Medulla oblongata (tissue), 1 donor: Measurements from ENCODE around the gene NACAD.
A peak's percentile ranks its signal among the peaks of the same experiment; 100 is the strongest.
"Not testable (repeated sequence)": the region's sequence is repeated elsewhere in the genome, so short reads cannot be mapped to it uniquely, and the experiment has no call there.

ENCODE experiments used
- DNase-seq: peaks from one replicate; pipeline ENCODE4 v3.0.0-alpha.2; 2015; ENCODE audit errors: extremely low spot score

The NACAD gene

DNA sequence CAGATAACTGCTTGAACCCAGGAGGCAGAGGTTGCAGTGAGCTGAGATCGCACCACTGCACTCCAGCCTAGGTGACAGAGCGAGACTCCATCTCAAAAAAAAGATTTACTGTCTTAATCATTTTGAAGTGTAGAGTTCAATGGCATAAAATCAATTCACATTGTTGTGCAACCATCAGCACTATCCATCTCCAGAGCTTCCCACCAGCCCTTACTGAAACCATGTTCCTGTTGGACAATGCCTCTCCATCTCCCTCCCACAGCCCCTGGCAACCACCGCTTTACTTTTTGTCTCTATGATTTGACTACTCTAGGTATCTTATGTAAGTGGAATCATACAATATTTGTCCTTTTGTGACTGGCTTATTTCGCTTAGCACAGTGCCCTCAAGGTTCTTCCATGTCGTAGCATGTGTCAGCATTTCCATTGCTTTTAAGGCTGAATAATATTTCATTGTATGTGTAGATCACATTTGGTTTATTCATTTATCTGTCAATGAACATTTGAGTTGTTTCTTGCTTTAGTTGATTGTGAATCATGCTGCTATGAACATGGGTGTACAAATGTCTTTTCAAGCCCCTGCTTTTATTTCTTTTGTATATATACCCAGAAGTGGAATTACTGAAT is 33.1 kb downstream of the NACAD start:
- DNase-seq = no peak

- no peak for DNase-seq
Measured at GRCh38 chr7:45055016-45055415, 33.8 kb downstream of the NACAD start.

DNA sequence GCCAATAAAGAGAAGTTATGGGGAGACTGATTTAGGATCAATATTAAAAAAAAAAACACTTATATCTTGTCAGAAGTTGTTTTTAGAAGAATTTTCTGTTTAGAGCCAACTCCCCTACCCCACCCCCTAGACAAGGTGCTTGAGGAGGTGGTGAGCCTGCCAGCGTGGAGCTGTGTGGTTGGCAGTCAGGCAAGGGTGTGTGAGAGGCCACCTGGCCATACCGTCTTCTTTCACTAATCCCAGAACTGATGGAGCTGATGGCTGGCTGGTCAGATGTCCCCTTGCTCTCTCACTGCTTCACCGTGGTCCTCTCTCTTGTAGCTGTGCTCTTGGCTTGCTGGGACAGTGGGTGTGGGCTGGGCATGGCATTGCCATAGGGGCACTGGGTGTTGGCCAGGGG is 34.3 kb downstream of the NACAD start:
- no peak for DNase-seq

DNA sequence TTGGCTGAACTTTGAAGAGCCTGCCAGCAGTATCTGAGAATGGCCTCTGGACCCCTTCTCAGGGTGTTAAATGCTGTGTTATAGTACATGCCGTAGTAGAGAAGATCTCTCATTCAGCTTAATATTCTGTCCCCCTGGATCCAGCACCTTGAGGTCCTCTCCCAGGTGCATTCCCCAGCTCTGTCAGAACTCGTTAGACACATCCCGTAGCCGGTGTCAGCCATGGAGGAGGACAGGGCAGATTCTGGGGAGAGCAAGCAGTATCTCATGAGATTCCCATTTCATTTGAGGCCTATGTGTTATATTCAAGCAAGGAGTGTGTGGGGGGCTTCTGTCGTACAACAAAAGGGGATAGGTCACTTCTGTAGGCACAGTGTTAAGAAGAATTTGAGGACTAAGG is 34.8 kb downstream of the NACAD start:
- no peak for DNase-seq

GRCh38 chr7:45053401-45053800 is 35.4 kb downstream of the NACAD start:
- DNase-seq = no peak

GRCh38 chr7:45052011-45052410 is 36.8 kb downstream of the NACAD start:
- no peak for DNase-seq

DNA sequence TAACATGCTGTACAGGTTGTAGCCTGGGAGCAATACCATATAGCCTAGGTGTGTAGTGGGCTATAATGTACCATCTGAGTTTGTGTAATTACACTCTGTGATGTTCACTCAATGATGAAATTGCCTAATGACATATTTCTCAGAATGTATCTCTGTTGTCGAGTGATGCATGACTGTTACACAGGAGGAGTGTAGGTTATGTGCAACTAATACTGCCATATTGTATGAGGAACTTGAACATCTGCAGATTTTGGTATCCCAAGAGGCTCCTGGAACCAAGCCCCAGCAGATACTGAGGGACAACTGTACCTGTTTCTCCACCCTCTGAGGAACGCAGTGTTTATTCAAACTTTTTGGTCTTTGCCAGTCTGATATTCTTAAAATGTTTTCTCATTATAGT is 38.6 kb downstream of the NACAD start:
- no peak for DNase-seq

DNA sequence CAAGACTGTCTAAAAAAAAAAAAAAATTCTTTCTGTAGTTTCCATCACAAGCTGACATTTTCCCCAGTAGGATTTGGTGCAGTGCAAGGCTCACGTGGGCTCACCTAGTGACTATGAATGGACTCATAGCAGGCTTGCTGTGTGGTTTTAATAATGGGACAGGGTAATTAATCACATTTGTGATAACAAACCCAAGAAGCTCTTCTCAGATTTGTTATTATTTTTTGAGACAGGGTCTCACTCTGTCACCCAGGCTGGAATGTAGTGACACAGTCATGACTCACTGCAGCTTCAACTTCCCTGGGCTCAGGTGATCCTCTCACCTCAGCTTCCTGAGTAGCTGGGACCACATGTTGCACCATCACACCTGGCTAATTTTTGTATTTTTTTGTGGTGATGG is 40.0 kb downstream of the NACAD start:
- DNase-seq = no peak

DNA sequence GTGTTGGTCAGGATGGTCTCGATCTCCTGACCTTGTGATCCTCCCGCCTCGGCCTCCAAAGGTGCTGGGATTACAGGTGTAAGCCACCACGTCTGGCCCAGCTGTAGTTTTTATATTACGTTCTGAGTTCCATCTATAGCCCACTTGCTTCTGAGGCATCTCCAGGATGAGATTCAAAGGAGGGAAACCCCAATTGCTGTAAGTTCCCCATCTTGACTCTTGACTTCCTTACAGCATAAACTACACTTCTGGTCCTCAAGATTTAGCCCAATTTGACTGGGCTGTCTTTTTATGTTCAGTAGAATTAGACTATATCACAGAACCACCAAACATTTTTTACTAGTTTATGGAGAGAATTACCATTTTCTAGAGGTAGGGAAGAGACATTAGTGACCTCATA is 44.4 kb downstream of the NACAD start:
- DNase-seq = no peak

- DNase-seq = no peak
Measured at GRCh38 chr7:45039106-45039505, 49.7 kb downstream of the NACAD start.

- DNase-seq = no peak
Measured at GRCh38 chr7:45037876-45038275, 50.9 kb downstream of the NACAD start.

DNA sequence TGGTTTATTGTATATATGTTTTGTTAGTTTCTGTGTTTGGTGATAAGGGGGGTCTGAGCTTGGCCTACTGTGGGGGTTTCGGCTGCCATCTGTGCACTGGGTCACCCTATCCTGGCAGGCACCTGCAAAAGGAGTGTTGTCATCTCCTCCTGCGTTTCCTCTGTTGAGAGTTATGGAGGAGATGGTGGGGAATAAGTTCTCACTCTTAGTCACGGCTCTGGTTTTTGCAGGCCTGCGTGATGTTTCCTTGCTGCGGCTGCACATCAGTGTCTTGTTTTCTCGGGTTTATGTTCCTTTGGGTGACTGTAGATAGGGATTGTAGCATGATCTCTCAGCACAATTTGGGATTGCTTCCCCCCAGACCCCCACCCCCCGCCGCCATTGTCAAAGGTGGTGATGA is 52.0 kb downstream of the NACAD start:
- no peak for DNase-seq

DNA sequence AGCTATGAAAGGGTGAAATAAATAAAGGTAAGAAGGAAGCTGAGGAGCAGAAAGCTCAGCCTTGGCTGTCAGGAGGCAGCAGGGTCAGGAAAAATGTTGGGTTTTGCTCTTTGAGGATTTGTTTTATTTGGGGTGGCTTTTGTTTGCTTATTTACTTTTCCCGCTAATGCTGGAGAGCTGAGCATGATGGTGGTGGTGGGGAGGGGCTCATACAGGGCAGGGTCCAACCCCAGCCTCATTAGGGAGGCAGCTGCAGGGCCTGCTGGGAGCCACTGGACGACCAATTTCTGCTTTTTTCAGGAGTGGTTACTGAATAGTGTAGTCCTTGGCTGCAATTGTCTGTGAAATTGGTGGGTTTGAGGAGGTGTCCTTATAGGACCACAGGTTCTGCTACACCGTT is 52.5 kb downstream of the NACAD start:
- no peak for DNase-seq

DNA sequence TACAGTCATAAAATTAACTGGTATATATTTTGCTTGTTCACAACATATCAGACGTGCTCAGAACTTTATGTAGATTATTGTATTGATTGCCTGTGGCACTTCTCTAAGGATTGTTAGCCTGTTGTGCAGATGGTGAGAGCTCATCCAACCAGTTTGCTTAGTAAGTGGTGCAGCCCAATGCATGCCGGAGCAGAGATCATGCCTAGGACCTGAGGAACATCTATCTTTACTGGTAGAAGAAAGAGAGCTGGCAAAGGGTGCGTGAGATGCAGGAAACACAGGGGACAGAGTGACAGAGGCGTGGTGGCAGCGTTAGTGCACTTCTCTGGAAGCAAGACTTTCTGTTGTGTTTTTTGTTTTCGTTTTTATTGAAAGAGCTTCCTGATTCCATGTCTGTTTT is 52.9 kb downstream of the NACAD start:
- no peak for DNase-seq

GRCh38 chr7:45035371-45035770 is 53.4 kb downstream of the NACAD start:
- DNase-seq = no peak

DNA sequence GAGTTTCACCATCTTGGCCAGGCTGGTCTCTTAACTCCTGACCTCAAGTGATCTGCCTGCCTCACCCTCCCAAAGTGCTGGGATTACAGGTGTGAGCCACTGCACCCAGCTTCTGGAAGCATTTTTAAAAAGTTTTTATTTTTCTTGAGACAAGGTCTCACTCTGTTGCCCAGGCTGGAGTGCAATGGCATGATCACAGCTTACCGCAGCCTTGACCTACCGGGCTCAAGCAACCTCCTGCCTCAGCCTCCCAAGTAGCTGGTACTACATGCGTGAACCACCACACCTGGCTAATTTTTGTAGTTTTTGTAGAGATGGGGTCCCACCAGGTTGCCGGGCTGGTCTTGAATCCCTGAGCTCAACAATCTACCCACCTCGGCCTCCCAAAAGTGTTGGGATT is 54.1 kb downstream of the NACAD start:
- DNase-seq = not testable (repeated sequence)

GRCh38 chr7:45033931-45034290 is 54.9 kb downstream of the NACAD start:
- DNase-seq = peak; percentile 65

GRCh38 chr7:45033261-45033930 is 55.4 kb downstream of the NACAD start:
- DNase-seq = no peak

DNA sequence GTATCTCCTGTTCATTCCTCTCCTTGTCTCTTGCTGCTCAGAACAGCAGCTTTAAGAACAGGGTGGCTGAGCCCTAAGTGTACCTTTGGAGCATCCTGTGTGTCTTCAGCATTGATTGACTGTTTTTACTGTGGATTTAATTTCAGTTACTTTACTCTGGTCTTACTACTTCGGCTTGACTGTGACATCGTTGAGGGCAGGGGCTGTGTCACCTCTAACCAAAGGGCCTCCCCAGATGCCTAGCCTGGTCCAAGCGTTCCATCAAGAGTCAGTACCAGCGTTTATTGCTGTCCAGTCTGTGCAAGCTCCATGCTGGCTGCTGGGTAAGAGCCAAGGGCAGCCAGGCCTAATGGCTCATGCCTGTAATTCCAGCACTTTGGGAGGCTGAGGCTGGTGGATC is 56.3 kb downstream of the NACAD start:
- DNase-seq = no peak

- no peak for DNase-seq
Measured at GRCh38 chr7:45031829-45032228, 56.9 kb downstream of the NACAD start.
